ENCODE results near the gene TCF7L2.

TCF7L2 gene

DNA sequence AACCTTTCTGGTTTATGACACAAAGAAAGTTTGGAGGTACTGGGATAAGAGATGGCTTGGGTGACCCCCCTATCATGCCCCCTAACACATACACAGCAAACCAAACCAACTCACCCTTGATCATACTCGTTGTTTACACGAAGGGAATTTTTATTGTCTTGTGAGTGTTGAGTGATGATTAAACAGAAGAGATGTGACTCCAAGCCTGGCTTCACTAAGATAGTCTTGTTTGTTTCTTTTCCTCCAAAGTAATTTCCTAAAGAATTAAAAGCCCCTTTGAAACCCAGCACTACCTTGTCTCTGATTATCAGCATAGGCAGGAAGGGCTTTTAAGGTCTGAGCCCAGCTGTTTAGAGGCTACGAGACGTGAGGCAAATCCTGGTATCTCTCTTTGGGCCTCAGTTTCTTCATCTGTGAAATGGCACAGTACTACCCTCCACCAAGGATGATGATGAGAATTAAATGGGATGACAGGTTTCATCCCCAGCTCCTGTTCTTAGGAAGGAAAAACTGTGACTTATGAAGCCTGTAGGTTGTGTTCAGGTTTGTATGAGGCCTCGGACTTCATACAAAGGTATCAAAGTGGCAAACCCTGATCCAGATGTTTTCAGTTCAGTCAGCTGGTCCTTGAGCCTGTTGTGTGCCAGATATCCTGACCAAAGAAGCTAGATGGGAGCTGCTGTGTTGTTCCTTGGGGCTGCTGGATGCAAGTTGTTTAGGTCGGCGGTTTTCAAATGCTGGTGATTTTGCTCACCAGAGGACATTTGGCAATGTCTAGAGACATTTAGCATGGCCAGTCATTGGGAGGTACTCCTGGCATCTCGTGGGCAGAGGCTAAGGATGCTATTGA lies 51.8 kb downstream of the TCF7L2 start:
- DNase-seq: no peak

DNA sequence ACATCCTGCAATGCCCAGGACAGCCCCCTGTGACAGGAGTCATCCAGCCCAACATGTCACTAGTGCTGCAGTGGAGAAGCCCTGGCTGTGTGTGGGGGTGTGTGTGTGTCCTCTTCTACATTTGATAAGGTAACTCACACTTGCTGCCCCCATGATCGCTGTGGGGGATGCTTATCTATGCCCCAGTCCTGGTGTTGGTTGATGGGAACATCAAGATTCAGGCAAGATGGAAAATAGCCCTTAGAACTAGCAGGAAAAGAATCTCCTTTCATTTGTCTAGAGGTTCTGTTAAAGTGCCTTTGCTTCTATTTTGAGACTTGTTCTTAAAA lies 52.4 kb downstream of the TCF7L2 start:
- DNase-seq: no peak

DNA sequence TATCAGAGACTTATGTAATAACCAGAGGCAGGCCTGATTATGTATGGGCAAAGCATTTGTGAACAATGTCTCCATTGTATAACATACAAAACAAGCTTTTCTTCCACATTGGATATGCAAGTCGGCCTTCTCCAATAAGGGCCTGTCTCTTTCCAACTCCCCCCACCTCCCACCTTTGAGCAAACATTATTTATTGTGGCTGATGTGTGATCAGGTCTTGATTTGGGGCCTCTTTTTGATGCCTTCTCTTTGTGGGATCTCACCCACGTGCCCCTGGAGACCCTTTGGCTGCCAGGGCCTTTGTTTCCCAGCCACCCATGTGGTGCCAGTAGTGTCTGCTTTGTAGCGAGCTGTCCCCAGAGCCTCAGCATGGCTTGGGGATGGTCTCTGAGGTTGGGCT lies 53.0 kb downstream of the TCF7L2 start:
- DNase-seq: no peak

DNA sequence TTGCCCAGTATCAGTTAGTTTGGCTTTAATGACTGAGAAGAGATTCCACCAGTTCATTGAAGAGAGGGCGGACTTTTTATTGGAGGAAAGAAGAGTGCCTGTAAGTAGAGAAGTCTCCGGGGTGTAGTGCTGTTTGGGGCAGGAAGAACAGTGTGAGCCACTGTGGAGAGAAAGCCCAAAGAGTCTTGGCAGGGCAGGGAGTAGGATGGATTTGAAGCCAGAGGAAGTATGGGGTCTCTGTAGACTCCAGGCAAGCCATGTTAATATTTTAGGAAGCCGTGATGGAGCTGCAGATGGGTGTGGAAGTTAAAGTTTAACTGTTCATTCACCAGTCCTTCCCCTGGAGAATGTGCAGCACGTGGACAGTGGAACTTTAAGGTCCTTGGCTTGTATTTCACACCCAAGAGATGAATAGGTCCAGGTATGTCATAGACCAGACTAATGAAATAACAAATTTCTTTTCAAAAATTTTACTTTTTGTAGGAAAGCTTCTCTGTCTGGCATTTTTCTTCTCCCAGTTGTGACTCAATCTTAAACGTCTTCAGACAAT lies 54.1 kb downstream of the TCF7L2 start:
- DNase-seq: no peak

DNA sequence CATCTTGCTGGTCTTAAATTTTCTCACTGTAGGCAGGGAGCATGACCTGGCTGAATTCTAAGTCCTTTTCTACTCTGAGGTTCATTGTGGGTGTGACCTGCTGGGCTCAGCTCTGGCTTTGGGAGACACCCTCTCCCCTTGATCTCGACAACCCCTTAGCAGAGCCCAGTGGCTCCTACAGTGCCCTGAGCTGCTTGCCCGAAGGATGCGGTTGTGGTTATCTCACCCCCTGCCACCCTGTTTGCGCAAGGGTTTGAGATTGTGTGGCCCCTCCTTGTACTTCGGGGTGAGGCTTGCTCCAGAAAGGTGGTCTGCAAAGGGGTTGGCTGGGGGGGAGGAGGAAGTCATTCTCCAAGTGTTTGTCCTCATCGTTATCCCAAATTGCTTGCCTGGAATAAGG lies 55.3 kb downstream of the TCF7L2 start:
- no peak for DNase-seq

DNA sequence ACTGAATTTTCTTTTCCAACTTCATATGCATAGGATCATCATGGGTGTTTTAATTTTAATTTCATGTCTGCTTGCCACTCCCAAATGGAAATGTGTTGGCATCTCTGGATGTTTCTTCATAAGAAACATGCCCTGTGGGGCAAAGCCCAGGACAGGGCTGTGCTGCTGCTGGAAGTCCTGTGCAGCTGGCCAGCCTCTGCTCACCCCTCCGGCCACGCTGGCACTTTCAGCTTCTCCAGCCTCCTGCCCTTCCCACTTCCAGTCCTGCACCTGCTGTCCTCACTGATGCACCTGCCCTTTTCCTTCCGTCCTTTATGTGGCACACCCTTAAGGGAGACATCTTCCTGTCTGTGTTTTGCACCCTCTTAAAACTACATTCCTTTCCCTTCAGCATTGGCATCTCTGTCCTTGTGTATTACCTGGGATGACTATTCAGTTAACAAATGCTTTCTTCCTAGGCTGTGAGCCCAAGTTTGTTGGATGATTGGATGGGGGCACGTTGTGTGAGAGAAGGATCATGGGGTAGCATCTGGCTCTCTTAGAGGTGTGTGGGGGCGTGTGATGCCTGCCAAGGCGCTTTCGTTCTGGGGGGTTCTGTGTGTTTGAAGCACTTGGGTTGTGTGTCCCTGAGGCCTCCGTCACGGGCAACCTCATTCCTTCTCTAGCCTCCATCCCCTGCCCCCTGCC lies 56.8 kb downstream of the TCF7L2 start:
- no peak for DNase-seq

DNA sequence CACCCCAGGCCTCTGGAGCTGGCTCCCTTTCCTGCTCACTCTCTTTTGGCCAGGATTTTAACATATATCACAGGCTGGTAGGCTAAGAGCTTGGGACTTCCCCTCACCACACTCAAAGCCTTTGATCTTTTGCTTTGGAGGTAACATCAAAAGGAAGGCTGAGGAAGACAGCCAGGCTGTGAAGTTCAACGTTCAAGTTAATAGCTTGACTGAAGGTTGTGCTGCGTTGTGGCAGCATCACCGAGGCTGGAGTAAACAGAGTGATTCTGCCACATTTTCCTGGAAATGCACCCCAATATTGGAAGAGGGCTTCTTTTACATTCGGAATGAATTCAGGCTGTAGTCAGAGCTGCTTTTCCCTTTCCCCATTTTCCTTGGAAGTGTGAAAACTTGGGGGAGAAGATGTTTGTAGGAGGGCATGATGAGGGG lies 57.3 kb downstream of the TCF7L2 start:
- no peak for DNase-seq

DNA sequence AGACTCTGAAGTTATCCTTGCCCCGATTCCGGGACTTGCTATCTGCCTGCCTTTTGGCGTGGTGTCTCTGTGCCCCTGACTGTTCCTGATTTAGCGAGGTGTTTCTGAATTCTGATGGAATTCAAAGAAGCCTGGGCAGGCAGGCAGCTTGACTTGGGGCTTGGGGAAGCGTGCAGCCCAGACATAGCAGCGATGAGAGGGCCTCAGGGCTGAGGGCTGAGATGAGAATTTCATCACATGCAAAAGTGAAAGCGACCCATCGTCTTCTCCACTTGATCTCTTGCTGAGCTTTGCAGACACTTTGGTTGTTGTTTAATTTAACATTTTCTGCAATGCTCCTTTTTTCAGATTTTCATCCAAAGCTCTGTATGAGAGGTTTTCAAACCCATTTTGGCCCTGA lies 57.8 kb downstream of the TCF7L2 start:
- no peak for DNase-seq

DNA sequence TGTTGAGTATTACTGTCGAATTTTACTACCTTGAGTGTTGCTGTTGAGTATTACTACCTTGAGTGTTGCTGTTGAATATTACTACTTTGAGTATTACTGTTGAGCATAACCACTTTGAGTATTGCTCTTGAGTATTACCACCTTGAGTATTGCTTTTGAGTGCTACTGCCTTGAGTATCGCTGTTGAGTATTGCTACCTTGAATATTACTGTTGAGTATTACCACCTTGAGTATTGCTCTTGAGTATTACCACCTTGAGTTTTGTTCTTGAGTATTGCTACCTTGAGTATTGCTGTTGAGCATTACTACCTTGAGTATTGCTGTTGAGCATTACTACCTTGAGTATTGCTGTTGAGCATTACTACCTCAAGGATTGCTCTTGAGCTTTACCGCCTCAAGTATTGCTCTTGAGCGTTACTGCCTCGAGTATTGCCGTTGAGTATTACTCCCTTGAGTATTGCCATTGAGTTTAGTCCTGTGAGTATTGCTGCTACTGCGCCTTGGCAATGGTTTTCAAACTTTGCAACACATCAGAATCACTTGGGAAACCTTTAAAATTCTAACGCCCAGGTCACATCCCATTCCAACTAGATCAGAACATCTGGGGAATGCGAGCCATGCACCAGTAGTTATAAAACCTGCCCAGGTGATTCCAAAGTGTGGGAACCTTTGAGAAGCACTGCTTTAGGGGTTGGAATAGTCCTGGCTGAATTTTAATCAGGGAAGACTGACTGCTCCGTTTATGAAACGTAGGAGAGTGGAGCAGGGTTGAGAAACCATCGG lies 61.7 kb downstream of the TCF7L2 start:
- DNase-seq: no peak

DNA sequence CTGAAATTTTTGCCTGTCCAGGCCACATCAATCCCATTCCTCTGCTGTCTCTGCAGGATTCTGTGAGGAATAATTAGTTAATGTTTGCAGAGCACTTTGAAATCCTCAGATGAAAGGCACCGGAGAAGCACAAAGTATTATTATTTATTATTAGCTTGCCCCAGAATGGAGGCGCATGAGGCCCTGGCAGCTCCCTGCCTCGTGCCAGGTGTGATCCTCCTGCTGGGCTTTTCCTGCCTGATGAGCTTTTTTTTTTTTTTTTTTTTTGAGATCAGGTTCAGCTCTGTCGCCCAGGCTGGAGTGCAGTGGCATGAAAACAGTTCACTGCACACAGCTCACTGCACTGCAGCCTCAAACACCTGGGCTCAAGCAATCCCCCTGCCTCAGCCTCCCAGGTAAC lies 65.2 kb downstream of the TCF7L2 start:
- DNase-seq: peak; percentile 3

DNA sequence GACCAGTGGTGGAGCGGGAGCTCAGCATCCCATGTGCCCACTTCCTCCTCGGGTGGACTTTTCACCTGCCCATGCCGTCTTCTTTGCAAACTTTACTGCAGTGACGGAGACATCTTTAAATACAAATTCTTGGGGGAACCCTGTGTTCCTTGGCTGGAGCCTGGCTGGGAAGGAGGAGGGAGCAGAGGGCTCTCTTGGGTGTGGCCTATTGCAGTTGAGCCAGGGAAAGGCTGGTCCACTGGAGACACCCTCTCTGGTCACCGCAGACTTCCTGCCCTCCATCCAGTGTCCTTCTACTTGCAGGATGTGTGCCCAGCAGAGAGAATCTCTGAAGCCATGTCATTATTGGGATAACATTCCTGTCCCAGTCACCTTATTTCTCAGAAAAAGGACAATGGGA lies 67.3 kb downstream of the TCF7L2 start:
- no peak for DNase-seq

DNA sequence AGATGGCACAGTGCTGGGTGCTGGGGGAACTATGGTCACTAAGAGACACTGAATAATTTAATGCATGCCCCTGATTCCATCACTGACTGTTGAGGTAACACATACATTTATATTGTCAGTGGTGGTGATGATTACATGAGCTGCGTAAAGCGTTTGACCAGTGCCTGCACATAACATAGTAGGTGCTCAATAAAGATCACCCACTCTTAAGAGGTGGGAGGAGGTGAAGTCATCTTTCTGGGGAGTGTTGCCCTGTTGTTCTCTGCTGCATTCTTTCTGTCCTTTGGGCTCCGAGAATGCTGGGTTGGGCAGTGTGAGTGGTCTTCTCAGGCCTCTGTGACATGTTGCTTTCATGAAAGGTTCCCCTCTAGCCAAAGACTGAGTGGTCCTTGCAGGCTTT lies 68.0 kb downstream of the TCF7L2 start:
- no peak for DNase-seq

DNA sequence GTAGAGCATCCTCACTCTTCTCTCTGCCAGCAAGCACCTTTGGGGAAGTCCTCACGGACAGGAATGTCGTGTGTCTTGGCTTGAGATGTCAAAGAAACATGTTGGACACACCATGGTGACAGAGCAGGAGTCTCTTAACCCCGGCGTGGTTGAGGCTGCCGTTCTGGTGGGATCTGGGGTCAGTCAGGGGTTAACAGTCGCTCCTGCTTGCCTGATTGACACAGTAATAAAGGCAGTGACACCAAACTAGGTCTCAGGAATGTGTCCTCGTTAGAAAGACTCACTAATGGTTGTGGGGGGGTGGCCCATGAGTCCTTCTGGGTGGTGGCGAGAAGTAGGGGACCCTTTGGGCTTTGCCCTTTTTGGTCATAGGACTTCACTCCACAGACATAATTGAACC lies 69.0 kb downstream of the TCF7L2 start:
- DNase-seq: no peak

DNA sequence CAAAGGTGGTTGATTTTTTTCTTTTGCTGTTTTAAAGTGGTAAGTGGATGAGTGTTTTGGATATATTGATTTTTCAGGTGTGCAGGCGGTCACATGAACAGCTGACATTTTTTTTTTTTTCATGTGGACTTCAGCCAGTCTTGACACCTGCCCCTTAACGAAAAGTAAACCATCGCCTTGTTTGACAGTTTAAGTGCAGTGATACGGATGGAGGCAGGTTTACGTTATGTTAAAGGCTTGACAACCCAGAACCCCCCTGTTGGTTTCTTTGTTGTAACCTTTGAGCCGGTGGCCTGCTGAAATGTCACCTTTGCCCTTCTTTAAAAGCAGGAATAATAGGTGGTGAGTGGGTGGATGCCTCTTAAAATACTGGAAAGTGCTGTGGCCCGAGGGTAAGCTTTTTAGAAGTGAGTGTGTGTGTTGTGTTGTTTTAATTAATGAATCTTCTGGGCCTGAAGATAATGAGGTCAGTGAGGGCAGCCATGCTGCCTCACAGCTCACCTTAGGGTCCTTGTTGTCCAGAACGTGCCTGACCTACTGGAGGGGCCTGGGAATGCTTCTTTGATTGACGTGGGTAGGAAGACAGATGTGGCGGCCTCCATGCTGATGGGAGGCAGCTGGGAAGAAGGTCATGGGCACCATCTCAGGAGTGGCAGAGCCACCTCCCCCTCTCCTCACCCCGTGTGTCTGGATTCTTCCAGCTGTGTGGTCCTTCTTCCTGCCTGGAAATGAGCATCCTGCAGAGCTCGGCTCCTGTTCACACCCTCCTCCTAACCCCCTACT lies 69.8 kb downstream of the TCF7L2 start:
- peak; percentile 41 for DNase-seq

DNA sequence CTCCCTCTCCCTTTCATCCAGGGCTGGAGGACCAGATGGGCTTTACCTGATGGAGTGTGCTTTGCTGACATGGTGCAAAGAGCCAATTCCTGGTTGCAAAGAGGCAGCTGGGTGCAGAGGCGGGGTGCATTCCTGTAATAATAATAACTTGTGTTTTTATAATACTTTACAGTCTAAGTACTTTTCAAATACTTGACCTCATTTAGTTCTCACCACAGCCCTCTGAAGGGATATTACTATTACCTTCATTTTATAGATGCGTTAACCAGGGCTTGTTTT lies 70.4 kb downstream of the TCF7L2 start:
- DNase-seq: no peak

DNA sequence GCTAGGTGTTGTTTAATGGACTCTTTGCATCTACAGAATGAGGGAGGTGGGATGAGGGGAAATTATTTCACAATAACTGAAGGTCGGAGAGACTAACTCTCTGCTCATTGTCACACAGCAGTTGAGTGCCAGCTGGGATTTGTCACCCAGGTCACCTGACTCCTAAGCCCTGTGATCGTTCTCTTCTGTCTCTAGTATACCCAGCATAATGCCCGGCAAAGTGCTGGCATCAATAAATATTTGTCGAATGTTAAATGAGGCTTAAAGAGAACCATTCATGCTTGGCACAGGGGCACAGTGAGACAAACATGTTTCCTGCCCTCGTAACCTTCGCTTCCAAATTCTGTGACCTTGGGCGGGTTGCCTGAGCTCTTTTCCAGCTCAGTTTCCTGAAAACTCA lies 70.8 kb downstream of the TCF7L2 start:
- peak; percentile 39 for DNase-seq

DNA sequence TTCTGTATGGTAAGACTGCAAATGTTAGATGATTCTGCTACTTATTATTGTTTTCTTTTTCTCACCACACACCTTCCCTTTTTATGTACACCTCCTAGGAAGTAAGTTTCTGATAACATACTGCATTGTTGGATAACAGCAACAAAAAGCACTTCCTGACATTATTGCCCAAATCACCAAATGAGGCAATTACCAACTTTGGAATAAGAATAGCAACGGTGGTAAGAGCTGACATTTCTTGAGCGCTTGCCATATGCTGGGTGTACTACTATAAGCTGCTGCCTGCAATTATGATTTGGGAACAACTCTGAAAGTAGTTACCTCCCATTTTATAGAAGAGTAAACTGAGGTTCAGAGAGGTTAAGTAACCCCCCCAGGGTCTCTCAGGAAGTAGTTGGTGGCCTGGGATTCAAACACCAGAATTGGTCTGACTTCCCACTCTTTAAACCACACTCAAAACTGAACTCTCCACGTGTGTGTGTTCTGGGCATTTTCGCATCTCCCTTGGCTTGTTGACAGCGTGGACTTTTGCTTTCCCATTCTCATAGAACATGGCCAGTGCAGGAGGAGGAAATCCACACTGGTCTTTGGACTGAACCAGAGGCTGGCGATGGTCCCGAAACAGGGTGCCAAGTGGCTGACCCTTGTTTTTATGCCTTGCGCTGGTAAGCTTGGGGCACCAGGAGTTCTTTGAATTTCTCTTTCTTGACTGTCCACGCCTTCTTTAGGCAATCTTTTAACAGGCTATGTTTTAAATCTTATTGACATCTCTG lies 71.4 kb downstream of the TCF7L2 start:
- no peak for DNase-seq

DNA sequence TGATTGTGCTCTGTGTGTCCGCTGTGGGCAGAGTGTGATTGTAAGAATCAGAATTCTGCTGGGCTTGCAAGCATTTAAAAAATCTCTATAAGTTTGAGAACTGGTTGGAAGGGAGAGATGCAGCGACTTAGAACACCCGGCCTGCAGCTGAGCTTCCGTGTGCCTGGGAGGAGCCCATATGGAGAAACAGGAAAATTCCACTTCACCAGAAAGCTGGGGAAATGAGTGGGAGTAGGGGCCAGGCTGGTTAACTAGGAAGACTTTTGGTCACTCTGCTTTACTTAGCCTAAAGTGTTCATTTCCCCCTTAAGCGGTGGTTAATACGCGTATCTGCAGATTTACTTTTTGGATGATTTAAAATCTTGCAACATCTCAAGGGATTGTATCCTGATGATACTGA lies 72.2 kb downstream of the TCF7L2 start:
- no peak for DNase-seq

DNA sequence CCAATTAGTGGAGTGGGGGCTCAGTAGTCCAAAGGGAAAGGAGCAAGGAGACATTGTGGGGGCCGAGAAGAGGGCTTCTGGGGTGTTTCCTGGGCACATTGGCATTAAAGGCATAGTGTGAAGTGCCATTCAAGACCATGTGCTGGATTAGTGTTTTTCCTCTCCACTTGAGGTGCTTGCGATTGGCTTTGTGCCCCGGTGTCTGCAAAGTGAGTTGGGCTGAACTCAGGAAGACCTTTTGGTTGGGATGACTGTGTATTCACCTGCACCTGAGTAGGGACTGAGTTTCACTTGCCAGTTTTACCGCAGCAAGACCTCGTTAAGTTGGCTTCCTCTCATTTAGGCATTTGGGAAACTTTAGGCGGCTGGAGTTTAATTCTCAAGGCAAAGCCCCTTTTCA lies 73.0 kb downstream of the TCF7L2 start:
- peak; percentile 15 for DNase-seq

DNA sequence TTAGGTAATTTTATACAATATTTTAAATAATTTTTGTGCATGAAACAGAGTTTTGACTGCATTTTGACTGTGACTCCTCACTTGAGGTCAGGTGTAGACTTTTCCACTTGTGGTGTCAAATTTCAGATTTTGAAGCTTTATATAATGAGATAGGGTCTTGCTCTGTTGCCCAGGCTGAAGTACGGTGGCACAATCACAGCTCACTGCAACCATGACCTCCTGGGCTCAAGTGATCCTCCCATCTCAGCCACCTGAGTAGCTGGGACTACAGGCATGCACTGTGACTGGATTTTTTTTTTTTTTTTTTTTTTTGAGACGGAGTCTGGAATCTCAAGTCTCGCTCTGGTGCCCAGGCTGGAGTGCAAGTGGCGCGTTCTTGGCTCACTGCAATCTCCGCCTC lies 74.9 kb downstream of the TCF7L2 start:
- no peak for DNase-seq

DNA sequence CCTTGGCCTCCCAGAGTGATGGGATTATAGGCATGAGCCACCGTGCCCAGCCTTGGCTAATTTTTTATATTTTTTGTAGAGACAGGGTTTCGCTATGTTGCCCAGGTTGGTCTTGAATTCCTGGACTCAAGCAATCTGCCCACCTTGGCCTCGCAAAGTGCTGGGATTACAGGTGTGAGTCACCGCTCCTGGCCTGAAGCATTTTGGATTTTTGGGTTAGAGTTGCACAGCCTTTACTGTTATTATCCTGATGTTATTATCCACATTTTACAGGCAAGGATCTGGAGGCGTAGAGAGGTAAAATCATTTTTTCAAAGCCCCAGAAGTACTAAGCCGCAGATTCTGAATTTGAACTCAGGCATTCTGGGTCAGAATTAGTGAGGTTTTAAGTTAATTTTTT lies 75.4 kb downstream of the TCF7L2 start:
- no peak for DNase-seq

DNA sequence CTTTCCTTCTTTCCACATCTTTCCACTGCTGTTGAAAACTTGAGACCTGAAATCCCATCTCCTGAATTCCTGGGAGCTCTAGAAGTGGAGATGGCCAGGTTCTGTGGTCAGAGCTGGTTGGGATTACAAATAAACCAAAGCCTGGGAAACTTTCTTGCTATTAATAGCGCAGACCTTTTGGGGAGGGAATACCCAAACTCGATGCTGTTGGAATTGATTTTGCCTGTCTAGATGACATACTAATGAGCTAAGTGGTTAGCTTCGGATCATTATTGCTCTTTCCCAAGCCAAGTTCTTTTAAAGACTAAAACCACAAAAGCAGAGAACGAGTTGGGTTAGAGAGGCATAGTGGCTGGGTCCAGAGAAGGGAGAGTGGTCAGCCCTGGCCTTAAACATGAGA lies 76.6 kb downstream of the TCF7L2 start:
- no peak for DNase-seq
